HepG2 (cell line): ENCODE measurements around the gene NYAP1. TPM values are rescaled to one million over a fixed set of nuclear protein-coding genes. Genes with fewer than 3 reads are reported as not detected.

ENCODE experiments used
- AHDC1 ChIP-seq: sonication (generic); formaldehyde crosslinking; IDR thresholded peaks from 2 replicates; pipeline ENCODE4 v1.5.1; 2020; ENCODE audit warnings: mild to moderate bottlenecking, missing genetic modification reagents, borderline replicate concordance
- AHR ChIP-seq: IDR thresholded peaks from 2 replicates; pipeline ENCODE4 v1.6.1; 2018; ENCODE audit warnings: missing genetic modification reagents, missing compliant biosample characterization
- ARNT2 ChIP-seq: sonication (generic); formaldehyde crosslinking; IDR thresholded peaks from 2 replicates; pipeline ENCODE4 v1.8.0; 2022; ENCODE audit warnings: mild to moderate bottlenecking, low read depth, missing genetic modification reagents, moderate library complexity
- DBP ChIP-seq: sonication (generic); formaldehyde crosslinking; IDR thresholded peaks from 2 replicates; pipeline ENCODE4 v1.4.0; 2020; ENCODE audit warnings: missing genetic modification reagents; ENCODE audit errors: not compliant biosample characterization
- ELF3 ChIP-seq: IDR thresholded peaks from 2 replicates; pipeline ENCODE4 v1.6.1; 2016; ENCODE audit warnings: missing genetic modification reagents, missing compliant biosample characterization
- GRHL1 ChIP-seq: sonication (generic); formaldehyde crosslinking; conservative IDR thresholded peaks from 2 replicates; pipeline ENCODE4 v1.8.0; 2022; ENCODE audit warnings: missing genetic modification reagents
- HOXA3 ChIP-seq: sonication (generic); formaldehyde crosslinking; IDR thresholded peaks from 2 replicates; pipeline ENCODE4 v1.5.0; 2020; ENCODE audit warnings: missing genetic modification reagents
- ISL2 ChIP-seq: sonication (generic); formaldehyde crosslinking; IDR thresholded peaks from 2 replicates; pipeline ENCODE4 v1.5.0; 2020; ENCODE audit warnings: missing genetic modification reagents
- PCBP2 ChIP-seq: fragments of 200-400 bp; formaldehyde crosslinking; optimal IDR thresholded peaks from 2 replicates; pipeline ENCODE3; 2018; ENCODE audit warnings: low read length, low read depth; ENCODE audit not compliant: poor library complexity, severe bottlenecking
- RFXANK ChIP-seq: IDR thresholded peaks from 2 replicates; pipeline ENCODE4 v1.6.1; 2016
- SOX13 ChIP-seq, 3 experiments: fragments of 450-650 bp in 1 of 3; sonication (generic) in 1 of 3; formaldehyde crosslinking in 1 of 3; IDR thresholded peaks in 2 of 3; conservative IDR thresholded peaks in 1 of 3; 2 replicates each; pipeline versions ENCODE4 v1.5.0 to v1.6.1; 2016 to 2020; ENCODE audit warnings: antibody characterized with exemption in 1 of 3, mild to moderate bottlenecking in 1 of 3, missing compliant biosample characterization in 1 of 3, missing genetic modification reagents in 1 of 3, moderate library complexity in 1 of 3
- ZFP36L1 ChIP-seq: sonication (generic); formaldehyde crosslinking; IDR thresholded peaks from 2 replicates; pipeline ENCODE4 v1.8.0; 2022; ENCODE audit warnings: mild to moderate bottlenecking, missing genetic modification reagents, moderate library complexity
- ZNF264 ChIP-seq: sonication (generic); formaldehyde crosslinking; IDR thresholded peaks from 2 replicates; pipeline ENCODE4 v1.4.0; 2020; ENCODE audit warnings: missing genetic modification reagents
- ZNF362 ChIP-seq: sonication (generic); formaldehyde crosslinking; IDR thresholded peaks from 2 replicates; pipeline ENCODE4 v1.4.0; 2020; ENCODE audit warnings: missing genetic modification reagents, mild to moderate bottlenecking, borderline replicate concordance
- ZNF761 ChIP-seq: sonication (generic); formaldehyde crosslinking; conservative IDR thresholded peaks from 2 replicates; pipeline ENCODE4 v1.4.0; 2020; ENCODE audit warnings: mild to moderate bottlenecking, missing genetic modification reagents
- ZNF781 ChIP-seq: sonication (generic); formaldehyde crosslinking; IDR thresholded peaks from 2 replicates; pipeline ENCODE4 v1.5.1; 2020; ENCODE audit warnings: borderline replicate concordance, mild to moderate bottlenecking, missing genetic modification reagents; ENCODE audit errors: not compliant biosample characterization
- polyA plus RNA-seq, 8 experiments: library from polyadenylated mRNA; depleted of rRNA in 3 of 8; stranded (reverse) in 7 of 8; unstranded in 1 of 8; fragments of >200 nt; fragmentation: Illumina TruSeq in 4 of 8; extraction: Trizol in 4 of 8; gene quantifications; 2 replicates each; pipeline versions ENCODE4 v1.2.1 to v1.2.3, GENCODE V29; 2011 to 2016; ENCODE audit warnings: low read depth in 4 of 8, missing spikeins in 1 of 8, mixed read lengths in 1 of 8; ENCODE audit not compliant: insufficient read depth in 1 of 8
- total RNA-seq, 5 experiments: library from RNA; depleted of rRNA; stranded (reverse); fragments of >200 nt; fragmentation: Illumina TruSeq; extraction: Trizol; gene quantifications; 2 replicates each; pipeline ENCODE4 v1.2.3, GENCODE V29; 2016; ENCODE audit warnings: low read depth in 1 of 5

The NYAP1 gene
- total and polyA plus RNA-seq, 2 of the 13 experiments (the other 11 are each of a cell fraction or from before 2014, with no cell fraction given): 0.15 to 0.46 TPM

GRCh38 chr7:100444311-100445278 is 39.1 kb upstream of the NYAP1 start (continued):
- no peak for TF ChIP-seq GRHL1 (CRISPR knock-in tag)
- peak; percentile 71 for TF ChIP-seq HOXA3 (CRISPR knock-in tag)
- no peak for TF ChIP-seq PCBP2
- peak; percentile 89; the same call in 1 of the 2 replicates for TF ChIP-seq ELF3 (CRISPR knock-in tag)
- peak; percentile 7; the same call in 1 of the 2 replicates for TF ChIP-seq ARNT2 (CRISPR knock-in tag)
- TF ChIP-seq ISL2 (CRISPR knock-in tag): peak; percentile 30; the same call in 1 of the 2 replicates
- TF ChIP-seq ZNF781 (CRISPR knock-in tag): peak; percentile 76
- 0 out of 2 replicates have a peak, but pooled peaks have one; percentile 52 for TF ChIP-seq AHDC1 (CRISPR knock-in tag)
- TF ChIP-seq ZNF264 (CRISPR knock-in tag): no peak
- TF ChIP-seq ZNF761 (CRISPR knock-in tag): peak; percentile 67; the same call in 1 of the 2 replicates
- peak; percentile 84 for TF ChIP-seq ZNF362 (CRISPR knock-in tag)
- TF ChIP-seq ZFP36L1 (CRISPR knock-in tag): peak; percentile 74; the same call in 1 of the 2 replicates
- TF ChIP-seq DBP (CRISPR knock-in tag): peak; percentile 8
- 0 out of 2 replicates have a peak, but pooled peaks have one; percentile 12 for TF ChIP-seq AHR (CRISPR knock-in tag)
- TF ChIP-seq SOX13 (IDR thresholded peaks at IDR 0.05): peak; percentile 99
- TF ChIP-seq SOX13 (CRISPR knock-in tag; conservative IDR thresholded peaks at IDR 0.05 in 1 of 2, IDR thresholded peaks at IDR 0.05 in 1 of 2): peak in 1 of 2 experiments; percentile 99; a peak in 2 of 4 replicates
- TF ChIP-seq RFXANK: no peak
